Measurements from ENCODE around the gene SCFD2. TPM values are rescaled to one million over a fixed set of nuclear protein-coding genes. Genes with fewer than 3 reads are reported as not detected.

The SCFD2 gene
- total and polyA plus RNA-seq, 2 donors (not counting 3 experiments of a cell fraction or from before 2014, with no cell fraction given): 12.3 to 22.8 TPM

- intact Hi-C loops (cut with micrococcal nuclease): no loop called here
- DNase-seq (ENCODE audit: low read depth, low spot score) (no peak), FAIRE-seq (no peak)
- Histone ChIP-seq H2AFZ (ENCODE audit: low read depth, low read length) (no peak overlapping the region), H3K9ac (replicated peaks; ENCODE audit: extremely low read depth, insufficient read depth, low read length) (no peak overlapping the region), H3K4me2 (ENCODE audit: insufficient read depth, low read length) (no peak overlapping the region), H3K36me3 (ENCODE audit: control insufficient read depth in 2 of 2, extremely low read depth in 1 of 2, insufficient read depth in 2 of 2, low read length in 2 of 2) (no peaks in the 10 kb centered on the region), H3K4me3 (replicated peaks in 1 of 3; ENCODE audit: insufficient read depth in 1 of 3, low read depth in 1 of 3, low read length in 3 of 3) (no peak overlapping the region), H3K27ac (ENCODE audit: insufficient read depth, low read depth, low read length) (no peak overlapping the region), H3K4me1 (ENCODE audit: control insufficient read depth, extremely low read depth, insufficient read depth, low read length) (peaks cover 3% of the 10 kb centered on the region), H3K9me1 (replicated peaks; ENCODE audit: control insufficient read depth, extremely low read depth, insufficient read depth, low read length) (no peaks in the 10 kb centered on the region), H3K79me2 (ENCODE audit: control insufficient read depth, insufficient read depth, low read length) (no peaks in the 10 kb centered on the region), H3K9me3 (replicated peaks; ENCODE audit: control insufficient read depth, insufficient read depth, low read length) (no peaks in the 10 kb centered on the region), H4K20me1 (replicated peaks; ENCODE audit: control insufficient read depth, extremely low read depth, insufficient read depth, low read length) (no peaks in the 10 kb centered on the region), H3K27me3 (ENCODE audit: control insufficient read depth in 2 of 2, insufficient read depth in 2 of 2, low read length in 2 of 2) (peaks cover 19 to 31% of the 10 kb centered on the region in 2 experiments)
- TF ChIP-seq GATA2 (IDR thresholded peaks at IDR 0.05; ENCODE audit: insufficient read depth, insufficient read length, low read depth, low read length): no peak
- TF ChIP-seq, protein P1, sequence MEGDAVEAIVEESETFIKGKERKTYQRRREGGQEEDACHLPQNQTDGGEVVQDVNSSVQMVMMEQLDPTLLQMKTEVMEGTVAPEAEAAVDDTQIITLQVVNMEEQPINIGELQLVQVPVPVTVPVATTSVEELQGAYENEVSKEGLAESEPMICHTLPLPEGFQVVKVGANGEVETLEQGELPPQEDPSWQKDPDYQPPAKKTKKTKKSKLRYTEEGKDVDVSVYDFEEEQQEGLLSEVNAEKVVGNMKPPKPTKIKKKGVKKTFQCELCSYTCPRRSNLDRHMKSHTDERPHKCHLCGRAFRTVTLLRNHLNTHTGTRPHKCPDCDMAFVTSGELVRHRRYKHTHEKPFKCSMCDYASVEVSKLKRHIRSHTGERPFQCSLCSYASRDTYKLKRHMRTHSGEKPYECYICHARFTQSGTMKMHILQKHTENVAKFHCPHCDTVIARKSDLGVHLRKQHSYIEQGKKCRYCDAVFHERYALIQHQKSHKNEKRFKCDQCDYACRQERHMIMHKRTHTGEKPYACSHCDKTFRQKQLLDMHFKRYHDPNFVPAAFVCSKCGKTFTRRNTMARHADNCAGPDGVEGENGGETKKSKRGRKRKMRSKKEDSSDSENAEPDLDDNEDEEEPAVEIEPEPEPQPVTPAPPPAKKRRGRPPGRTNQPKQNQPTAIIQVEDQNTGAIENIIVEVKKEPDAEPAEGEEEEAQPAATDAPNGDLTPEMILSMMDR (IDR thresholded peaks at IDR 0.05; ENCODE audit: extremely low read depth in 1 of 2, insufficient read depth in 1 of 2, low read depth in 1 of 2, low read length in 2 of 2): no peak
- no peak for TF ChIP-seq POLR2A (IDR thresholded peaks at IDR 0.05; ENCODE audit: low read depth, low read length)
- no peak for TF ChIP-seq EZH2 (IDR thresholded peaks at IDR 0.05; ENCODE audit: borderline replicate concordance, low read depth, low read length, severe bottlenecking)
- no peak for TF ChIP-seq POLR2AphosphoS5 (IDR thresholded peaks at IDR 0.05; ENCODE audit: insufficient read depth, low read depth, low read length)
- TF ChIP-seq FOS (IDR thresholded peaks at IDR 0.05; ENCODE audit: borderline replicate concordance, insufficient read depth, low read length): no peak
- TF ChIP-seq JUN (IDR thresholded peaks at IDR 0.05; ENCODE audit: borderline replicate concordance, insufficient read depth, insufficient read length, low read depth): no peak
- TF ChIP-seq MYC (IDR thresholded peaks at IDR 0.05; ENCODE audit: low read depth, low read length): no peak
- TF ChIP-seq, protein P2, sequence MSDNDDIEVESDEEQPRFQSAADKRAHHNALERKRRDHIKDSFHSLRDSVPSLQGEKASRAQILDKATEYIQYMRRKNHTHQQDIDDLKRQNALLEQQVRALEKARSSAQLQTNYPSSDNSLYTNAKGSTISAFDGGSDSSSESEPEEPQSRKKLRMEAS (IDR thresholded peaks at IDR 0.05; ENCODE audit: insufficient read depth, insufficient read length): no peak
- no TSS peak for BruUV-seq (replicated peaks)
- POLR2A ChIA-PET: no interaction called here
- CTCF ChIA-PET: no interaction called here
- dilution Hi-C loops (cut with MboI; ENCODE audit: extremely low pct_ligation_motif_present, low sequenced_read_pairs): no loop called here
Measured at GRCh38 chr4:53371049-53371448, 5.2 kb upstream of the SCFD2 start.
